GM12878 (cell line): ENCODE data around the gene SLC9A3. TPM values are rescaled to one million over a fixed set of nuclear protein-coding genes. Genes with fewer than 3 reads are reported as not detected.

Source experiments
- ATAC-seq: fragments of 200-7000 bp; cut with Tn5 transposase; 3 replicates; pipeline ENCODE4 v1.9.1; 2020; ENCODE audit warnings: mild to moderate bottlenecking, moderate library complexity
- BruUV-seq: library from RNA; stranded (reverse); fragments of 400-500 nt; replicated peaks from 2 replicates; lab custom pipeline; 2021; lab: Mats Ljungman, UMichigan
- CTCF ChIA-PET: fragments of 300-600 bp; sonication (Branson Sonifier 250); formaldehyde crosslinking; extraction: SDS; loops from one replicate; lab custom pipeline; 2021; ENCODE audit warnings: inconsistent platforms; lab: Yijun Ruan, JAX
- POLR2A ChIA-PET: fragments of 350-600 bp; formaldehyde crosslinking; extraction: SDS; loops from one replicate; lab custom pipeline; 2021; ENCODE audit warnings: inconsistent platforms; lab: Charles Lee
- RAD21 ChIA-PET: fragments of 300-600 bp; sonication (Branson Sonifier 250); formaldehyde crosslinking; loops from one replicate; lab custom pipeline; 2023; ENCODE audit warnings: antibody characterized with exemption; ENCODE audit not compliant: unreplicated experiment; lab: Charles Lee
- SMC1A ChIA-PET: fragments of 300-600 bp; sonication (Branson Sonifier 250); formaldehyde crosslinking; loops from one replicate; lab custom pipeline; 2023; ENCODE audit not compliant: unreplicated experiment, uncharacterized antibody; lab: Charles Lee
- DNase-seq: peaks from one replicate; pipeline ENCODE4 v3.0.0-alpha.2; 2011; ENCODE audit warnings: low read depth, low spot score
- FAIRE-seq: peaks from 3 replicates; lab custom pipeline; 2011; peaks lifted over from hg19 to GRCh38; lab: Jason Lieb, UNC
- H2AFZ ChIP-seq: 2 replicates; pipeline ENCODE4 v1.6.0; 2011; ENCODE audit warnings: low read depth, low read length, control low read depth; ENCODE audit not compliant: control insufficient read depth
- H3K27ac ChIP-seq: 2 replicates; pipeline ENCODE4 v1.5.1; 2011; ENCODE audit warnings: control low read depth; ENCODE audit not compliant: control insufficient read depth, insufficient read depth
- H3K27me3 ChIP-seq, 2 experiments: replicated peaks in 1 of 2; 2 replicates each; pipeline versions ENCODE4 v1.6.0 to v1.6.1; 2011; ENCODE audit warnings: low read length in 1 of 2; ENCODE audit not compliant: control insufficient read depth in 2 of 2, insufficient read depth in 2 of 2
- H3K36me3 ChIP-seq, 2 experiments: 2 replicates each; pipeline ENCODE4 v1.5.1; 2011; ENCODE audit warnings: low read length in 1 of 2; ENCODE audit not compliant: control insufficient read depth in 2 of 2, insufficient read depth in 2 of 2
- H3K4me1 ChIP-seq: 2 replicates; pipeline ENCODE4 v1.6.1; 2011; ENCODE audit warnings: mild to moderate bottlenecking, low read length, moderate library complexity, mixed read lengths; ENCODE audit not compliant: control insufficient read depth, insufficient read depth
- H3K4me2 ChIP-seq: 2 replicates; pipeline ENCODE4 v1.6.0; 2011; ENCODE audit warnings: control low read depth; ENCODE audit not compliant: control insufficient read depth, insufficient read depth
- H3K4me3 ChIP-seq: fragments of 200-600 bp; sonication (generic); 2 replicates; pipeline ENCODE4 v1.5.1; 2016
- H3K79me2 ChIP-seq: 2 replicates; pipeline ENCODE4 v1.6.0; 2011; ENCODE audit warnings: low read length; ENCODE audit not compliant: control insufficient read depth, insufficient read depth
- H3K9ac ChIP-seq: 2 replicates; pipeline ENCODE4 v1.8.0; 2011; ENCODE audit warnings: low read length, control low read depth, mixed read lengths; ENCODE audit not compliant: control insufficient read depth, insufficient read depth
- H3K9me3 ChIP-seq: replicated peaks from 3 replicates; pipeline ENCODE4 v1.5.1; 2011; ENCODE audit warnings: mild to moderate bottlenecking, low read length; ENCODE audit not compliant: control insufficient read depth, insufficient read depth
- H4K20me1 ChIP-seq: 2 replicates; pipeline ENCODE4 v1.6.0; 2011; ENCODE audit not compliant: control insufficient read depth, insufficient read depth
- FOS ChIP-seq: IDR thresholded peaks from 3 replicates; pipeline ENCODE4 v1.6.1; 2011; ENCODE audit warnings: borderline replicate concordance; ENCODE audit not compliant: insufficient read length; ENCODE audit errors: extremely low read depth
- FOXM1 ChIP-seq: IDR thresholded peaks from 2 replicates; pipeline ENCODE4 v1.6.1; 2012; ENCODE audit warnings: low read depth, mild to moderate bottlenecking, inconsistent platforms, low read length, moderate library complexity
- HDAC6 ChIP-seq: fragments of 200-600 bp; sonication (generic); IDR thresholded peaks from one replicate; pipeline ENCODE4 v1.8.0; 2017; ENCODE audit warnings: antibody characterized with exemption; ENCODE audit not compliant: unreplicated experiment
- IKZF2 ChIP-seq, 2 experiments: fragments of 450-650 bp; IDR thresholded peaks; 2 replicates each; pipeline ENCODE4 v1.6.1; 2017; ENCODE audit warnings: mild to moderate bottlenecking in 2 of 2, moderate library complexity in 2 of 2
- KAT2A ChIP-seq: conservative IDR thresholded peaks from 2 replicates; pipeline ENCODE4 v1.6.1; 2011; ENCODE audit warnings: low read depth, low read length; ENCODE audit not compliant: control insufficient read depth
- MTA2 ChIP-seq: fragments of 450-650 bp; IDR thresholded peaks from 2 replicates; pipeline ENCODE4 v1.6.1; 2016; ENCODE audit warnings: low read depth, mild to moderate bottlenecking, moderate library complexity
- NFXL1 ChIP-seq: fragments of 450-650 bp; IDR thresholded peaks from 2 replicates; pipeline ENCODE4 v1.6.1; 2017; ENCODE audit warnings: antibody characterized with exemption, mild to moderate bottlenecking, borderline replicate concordance
- RB1 ChIP-seq: fragments of 450-650 bp; formaldehyde crosslinking; IDR thresholded peaks from 2 replicates; pipeline ENCODE4 v1.6.1; 2017; ENCODE audit warnings: mild to moderate bottlenecking, borderline replicate concordance
- SMARCA5 ChIP-seq: fragments of 450-650 bp; IDR thresholded peaks from 2 replicates; pipeline ENCODE4 v1.6.1; 2017; ENCODE audit warnings: mild to moderate bottlenecking
- YBX1 ChIP-seq: fragments of 450-650 bp; IDR thresholded peaks from 2 replicates; pipeline ENCODE4 v1.6.1; 2016; ENCODE audit warnings: antibody characterized with exemption
- ZNF384 ChIP-seq: IDR thresholded peaks from 2 replicates; pipeline ENCODE4 v1.6.1; 2012; ENCODE audit warnings: low read depth, mild to moderate bottlenecking, low read length, improper control_type of control experiment, borderline replicate concordance
- ZZZ3 ChIP-seq: IDR thresholded peaks from 2 replicates; pipeline ENCODE4 v1.6.1; 2011; ENCODE audit warnings: low read depth; ENCODE audit not compliant: control insufficient read depth, insufficient read length
- WGBS: methylation state at CpG from one replicate; pipeline ENCODE4 v1.1.6; 2016; ENCODE audit warnings: low lambda C conversion rate; ENCODE audit not compliant: insufficient replicate concordance, insufficient coverage; ENCODE audit errors: missing lambda C conversion rate; 5-methylcytosine and 5-hydroxymethylcytosine counted together
- in situ Hi-C: fragments of 300-500 bp; cut with MboI; formaldehyde crosslinking; loops from 9 replicates; pipeline ENCODE4 v1.14.3; 2018; ENCODE audit warnings: mixed read lengths
- intact Hi-C: fragments of 100-400 bp; cut with micrococcal nuclease; formaldehyde crosslinking; loops from one replicate; pipeline ENCODE4 v1.14.2; 2022; ENCODE audit not compliant: unreplicated experiment
- polyA plus RNA-seq, 11 experiments: library from polyadenylated mRNA; depleted of rRNA in 4 of 11; unstranded in 6 of 11; stranded (reverse) in 5 of 11; fragments of >200 nt; fragmentation: Nextera tagmentation in 4 of 11; fragmentation: Illumina TruSeq in 1 of 11; extraction: Ambion mirVana in 4 of 11; extraction: Trizol in 1 of 11; gene quantifications; 1 replicate in 1 of 11; 2 replicates in 10 of 11; pipeline versions ENCODE4 v1.2.1 to v1.2.3, GENCODE V29; 2011 to 2016; ENCODE audit warnings: inconsistent platforms in 2 of 11, missing spikeins in 2 of 11, low read depth in 1 of 11
- total RNA-seq, 4 experiments: library from RNA; depleted of rRNA in 3 of 4; stranded (reverse); fragments of >200 nt in 3 of 4; fragmentation: Illumina TruSeq in 1 of 4; extraction: Trizol in 1 of 4; gene quantifications; 2 replicates each; pipeline versions ENCODE4 v1.2.1 to v1.2.3, GENCODE V29; 2013 to 2021
- TF ChIP-seq, protein P1 (sequence below): fragments of 450-650 bp; IDR thresholded peaks from 2 replicates; pipeline ENCODE4 v1.6.1; 2017; ENCODE audit warnings: borderline replicate concordance
- TF ChIP-seq, protein P2 (sequence below): fragments of 450-650 bp; IDR thresholded peaks from 2 replicates; pipeline ENCODE4 v1.6.1; 2017; ENCODE audit warnings: mild to moderate bottlenecking, moderate library complexity

Gene SLC9A3
- total and polyA plus RNA-seq, 10 of the 15 experiments (the other 5 are each of a cell fraction or from before 2014, with no cell fraction given) = 0.04 to 5.2 (median 2.3) TPM; not detected in 1

DNA sequence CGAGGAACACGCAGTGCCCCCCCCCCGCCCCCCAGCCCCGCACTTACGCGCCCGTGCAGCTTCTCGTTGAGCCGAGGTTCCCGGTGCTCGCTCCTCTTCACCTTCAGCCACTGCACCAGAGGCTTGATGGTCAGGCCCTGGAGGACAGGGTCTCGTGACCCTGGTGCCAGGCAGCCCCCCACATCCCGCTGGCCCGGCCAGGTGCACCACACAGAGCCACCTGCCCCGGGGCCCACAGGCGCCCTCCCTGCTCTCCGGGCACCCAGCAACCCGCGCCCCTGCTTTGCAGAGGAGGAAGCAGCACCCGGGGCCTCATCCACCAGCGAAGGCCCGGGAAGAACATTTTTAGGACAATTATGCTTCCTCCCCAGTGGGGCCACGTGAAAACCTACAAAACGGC lies 42.2 kb downstream of the SLC9A3 start:
- H3K9ac ChIP-seq = no peak overlapping the region
- CTCF ChIA-PET = no interaction called here
- SMC1A ChIA-PET = interaction anchor here (0.6 kb wide), 1 partner anchor 132 kb away, joined by 3 read pairs; no protein-coding TSS in a partner anchor
- RAD21 ChIA-PET = no interaction called here
- no peaks in the 10 kb centered on the region for H4K20me1 ChIP-seq
- ATAC-seq = no peak
- H3K4me3 ChIP-seq = no peak overlapping the region
- intact Hi-C loops = no loop called here
- no peak for DNase-seq
- POLR2A ChIA-PET = no interaction called here
- H3K9me3 ChIP-seq = no peaks in the 10 kb centered on the region
- BruUV-seq = no TSS peak
- H2AFZ ChIP-seq = no peak overlapping the region
- in situ Hi-C loops = no loop called here
- no peaks in the 10 kb centered on the region for H3K36me3 ChIP-seq
- no peak overlapping the region for H3K4me2 ChIP-seq
- H3K4me1 ChIP-seq = no peaks in the 10 kb centered on the region
- TF ChIP-seq IKZF2 (IDR thresholded peaks at IDR 0.05) = no peak
- TF ChIP-seq FOXM1 = no peak
- TF ChIP-seq FOS = no peak
- no peak for TF ChIP-seq SMARCA5
- TF ChIP-seq ZNF384 = no peak
- TF ChIP-seq HDAC6 = no peak
- no peak for TF ChIP-seq KAT2A
- no peak for TF ChIP-seq RB1
- no peak for TF ChIP-seq ZZZ3
- H3K27ac ChIP-seq = no peak overlapping the region
- FAIRE-seq = no peak
- 35% methylated on average over 13 of the region's 24 CpGs for WGBS
- H3K27me3 ChIP-seq = no peaks in the 10 kb centered on the region
- no peaks in the 10 kb centered on the region for H3K79me2 ChIP-seq

DNA sequence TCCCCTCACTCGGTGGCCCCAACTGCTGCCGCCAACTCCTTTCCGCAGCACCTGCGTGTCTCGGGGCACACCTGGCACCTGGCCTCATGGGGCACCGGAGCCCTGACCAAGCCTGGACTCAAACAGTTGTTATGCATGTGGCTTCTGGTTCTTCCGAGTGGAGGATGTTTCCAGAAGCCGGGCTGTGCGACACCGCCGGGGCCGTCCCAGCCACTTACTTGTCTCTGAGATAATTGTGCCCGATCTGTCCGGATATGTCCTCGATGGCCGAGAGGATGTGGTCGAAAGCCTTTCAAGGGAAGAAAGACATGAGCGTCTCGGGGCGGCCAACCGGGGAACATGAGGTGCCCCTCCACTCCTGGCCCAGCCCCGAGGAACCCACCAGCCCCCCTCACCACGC lies 42.9 kb downstream of the SLC9A3 start:
- TF ChIP-seq ZZZ3 (no peak), MTA2 (no peak), YBX1 (no peak), NFXL1 (no peak)
- TF ChIP-seq, protein P1, sequence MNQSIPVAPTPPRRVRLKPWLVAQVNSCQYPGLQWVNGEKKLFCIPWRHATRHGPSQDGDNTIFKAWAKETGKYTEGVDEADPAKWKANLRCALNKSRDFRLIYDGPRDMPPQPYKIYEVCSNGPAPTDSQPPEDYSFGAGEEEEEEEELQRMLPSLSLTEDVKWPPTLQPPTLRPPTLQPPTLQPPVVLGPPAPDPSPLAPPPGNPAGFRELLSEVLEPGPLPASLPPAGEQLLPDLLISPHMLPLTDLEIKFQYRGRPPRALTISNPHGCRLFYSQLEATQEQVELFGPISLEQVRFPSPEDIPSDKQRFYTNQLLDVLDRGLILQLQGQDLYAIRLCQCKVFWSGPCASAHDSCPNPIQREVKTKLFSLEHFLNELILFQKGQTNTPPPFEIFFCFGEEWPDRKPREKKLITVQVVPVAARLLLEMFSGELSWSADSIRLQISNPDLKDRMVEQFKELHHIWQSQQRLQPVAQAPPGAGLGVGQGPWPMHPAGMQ = no peak
- TF ChIP-seq, protein P2, sequence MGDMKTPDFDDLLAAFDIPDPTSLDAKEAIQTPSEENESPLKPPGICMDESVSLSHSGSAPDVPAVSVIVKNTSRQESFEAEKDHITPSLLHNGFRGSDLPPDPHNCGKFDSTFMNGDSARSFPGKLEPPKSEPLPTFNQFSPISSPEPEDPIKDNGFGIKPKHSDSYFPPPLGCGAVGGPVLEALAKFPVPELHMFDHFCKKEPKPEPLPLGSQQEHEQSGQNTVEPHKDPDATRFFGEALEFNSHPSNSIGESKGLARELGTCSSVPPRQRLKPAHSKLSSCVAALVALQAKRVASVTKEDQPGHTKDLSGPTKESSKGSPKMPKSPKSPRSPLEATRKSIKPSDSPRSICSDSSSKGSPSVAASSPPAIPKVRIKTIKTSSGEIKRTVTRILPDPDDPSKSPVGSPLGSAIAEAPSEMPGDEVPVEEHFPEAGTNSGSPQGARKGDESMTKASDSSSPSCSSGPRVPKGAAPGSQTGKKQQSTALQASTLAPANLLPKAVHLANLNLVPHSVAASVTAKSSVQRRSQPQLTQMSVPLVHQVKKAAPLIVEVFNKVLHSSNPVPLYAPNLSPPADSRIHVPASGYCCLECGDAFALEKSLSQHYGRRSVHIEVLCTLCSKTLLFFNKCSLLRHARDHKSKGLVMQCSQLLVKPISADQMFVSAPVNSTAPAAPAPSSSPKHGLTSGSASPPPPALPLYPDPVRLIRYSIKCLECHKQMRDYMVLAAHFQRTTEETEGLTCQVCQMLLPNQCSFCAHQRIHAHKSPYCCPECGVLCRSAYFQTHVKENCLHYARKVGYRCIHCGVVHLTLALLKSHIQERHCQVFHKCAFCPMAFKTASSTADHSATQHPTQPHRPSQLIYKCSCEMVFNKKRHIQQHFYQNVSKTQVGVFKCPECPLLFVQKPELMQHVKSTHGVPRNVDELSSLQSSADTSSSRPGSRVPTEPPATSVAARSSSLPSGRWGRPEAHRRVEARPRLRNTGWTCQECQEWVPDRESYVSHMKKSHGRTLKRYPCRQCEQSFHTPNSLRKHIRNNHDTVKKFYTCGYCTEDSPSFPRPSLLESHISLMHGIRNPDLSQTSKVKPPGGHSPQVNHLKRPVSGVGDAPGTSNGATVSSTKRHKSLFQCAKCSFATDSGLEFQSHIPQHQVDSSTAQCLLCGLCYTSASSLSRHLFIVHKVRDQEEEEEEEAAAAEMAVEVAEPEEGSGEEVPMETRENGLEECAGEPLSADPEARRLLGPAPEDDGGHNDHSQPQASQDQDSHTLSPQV = no peak
- SMC1A ChIA-PET = interaction anchor here (0.6 kb wide), 1 partner anchor 131 kb away, joined by 3 read pairs; no protein-coding TSS in a partner anchor

More for the DNA sequence above, 42.9 kb downstream of the SLC9A3 start:
- FAIRE-seq (no peak), ATAC-seq (no peak), DNase-seq (no peak)
- Histone ChIP-seq H3K36me3 (no peaks in the 10 kb centered on the region), H3K27ac (no peak overlapping the region), H2AFZ (no peak overlapping the region), H3K9me3 (no peaks in the 10 kb centered on the region), H4K20me1 (no peaks in the 10 kb centered on the region), H3K27me3 (no peaks in the 10 kb centered on the region), H3K4me2 (no peak overlapping the region), H3K4me1 (no peaks in the 10 kb centered on the region), H3K9ac (no peak overlapping the region), H3K4me3 (no peak overlapping the region), H3K79me2 (no peaks in the 10 kb centered on the region)
- in situ Hi-C loops (no loop called here), intact Hi-C loops (no loop called here)
- BruUV-seq = no TSS peak
- 77% methylated on average over 22 of the region's 23 CpGs for WGBS
- ChIA-PET POLR2A (no interaction called here), CTCF (no interaction called here), RAD21 (no interaction called here)
